ENCODE measurements around the gene OSBPL10. TPM values are rescaled to one million over a fixed set of nuclear protein-coding genes. Genes with fewer than 3 reads are reported as not detected.
"Not testable (repeated sequence)": the region's sequence is repeated elsewhere in the genome, so short reads cannot be mapped to it uniquely, and the experiment has no call there.

OSBPL10 gene
- total RNA-seq, 1 experiment from 2014 or later, result 74.7 TPM

DNA sequence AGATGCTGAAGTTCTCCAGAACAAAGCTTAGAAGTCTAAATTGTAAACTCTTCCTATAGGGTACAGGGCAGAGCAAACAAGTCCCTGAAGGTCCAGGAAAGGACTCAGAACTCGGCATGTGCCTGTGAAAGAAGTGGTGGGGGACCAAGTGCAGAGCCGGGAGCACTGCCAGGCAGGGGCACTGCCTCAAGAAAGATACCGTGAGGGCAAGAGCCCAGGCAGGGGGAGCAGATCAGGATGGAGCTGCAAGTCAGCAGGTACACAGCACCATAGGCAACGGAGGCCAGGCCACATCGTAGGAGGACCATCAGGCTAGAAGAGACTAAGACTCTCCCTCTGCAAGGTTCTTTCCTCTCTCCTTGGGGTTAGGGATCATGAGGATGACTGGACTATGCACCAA lies 191.6 kb downstream of the OSBPL10 start:
- DNase-seq, result no peak
- no TSS peak for BruUV-seq (replicated peaks)
- Mint-ChIP-seq H3K36me3 (ENCODE audit: insufficient read depth, unreplicated experiment) (no peaks in the 10 kb centered on the region), H3K9me3 (ENCODE audit: low read depth, unreplicated experiment) (no peaks in the 10 kb centered on the region), H3K4me3 (ENCODE audit: low read depth, unreplicated experiment) (no peak overlapping the region), H3K4me1 (ENCODE audit: low read depth, unreplicated experiment) (no peaks in the 10 kb centered on the region), H3K27ac (ENCODE audit: unreplicated experiment) (no peak overlapping the region), H3K27me3 (ENCODE audit: unreplicated experiment) (no peaks in the 10 kb centered on the region)
- CTCF ChIA-PET, result no interaction called here
- intact Hi-C loops (cut with micrococcal nuclease; ENCODE audit: unreplicated experiment), result no loop called here
- no peak for TF ChIP-seq CTCF (IDR thresholded peaks at IDR 0.05; ENCODE audit: unreplicated experiment)

- intact Hi-C loops (cut with micrococcal nuclease; ENCODE audit: unreplicated experiment), result no loop called here
- TF ChIP-seq CTCF (IDR thresholded peaks at IDR 0.05; ENCODE audit: unreplicated experiment), result no peak
- Mint-ChIP-seq H3K36me3 (ENCODE audit: insufficient read depth, unreplicated experiment) (no peaks in the 10 kb centered on the region), H3K27me3 (ENCODE audit: unreplicated experiment) (no peaks in the 10 kb centered on the region), H3K4me1 (ENCODE audit: low read depth, unreplicated experiment) (no peaks in the 10 kb centered on the region), H3K9me3 (ENCODE audit: low read depth, unreplicated experiment) (no peaks in the 10 kb centered on the region), H3K4me3 (ENCODE audit: low read depth, unreplicated experiment) (no peak overlapping the region), H3K27ac (ENCODE audit: unreplicated experiment) (no peak overlapping the region)
- CTCF ChIA-PET, result no interaction called here
- BruUV-seq (replicated peaks), result no TSS peak
- no peak for DNase-seq
Observed at GRCh38 chr3:31785734-31786133, 195.3 kb downstream of the OSBPL10 start.

DNA sequence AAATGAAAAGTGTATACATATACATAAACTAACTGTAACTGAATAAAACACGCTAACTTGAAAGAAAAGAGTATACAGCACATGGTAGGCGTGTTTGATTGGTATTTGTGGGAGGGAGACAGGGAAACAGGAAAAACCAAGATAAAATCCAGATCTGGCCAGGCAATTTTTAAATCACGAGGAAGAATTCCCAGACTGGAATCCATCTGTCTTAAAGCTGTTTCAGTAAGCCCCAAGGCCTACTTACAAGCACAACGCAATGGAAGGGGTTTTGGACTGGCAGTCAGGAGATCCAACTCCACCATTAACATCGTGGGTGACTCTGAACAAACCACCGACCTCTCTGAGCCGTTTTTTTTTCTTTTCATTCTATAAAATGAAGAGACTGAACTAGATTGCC lies 195.8 kb downstream of the OSBPL10 start:
- H3K36me3 Mint-ChIP-seq (ENCODE audit: insufficient read depth, unreplicated experiment), result no peaks in the 10 kb centered on the region
- no peaks in the 10 kb centered on the region for H3K27me3 Mint-ChIP-seq (ENCODE audit: unreplicated experiment)
- H3K4me1 Mint-ChIP-seq (ENCODE audit: low read depth, unreplicated experiment), result no peaks in the 10 kb centered on the region
- BruUV-seq (replicated peaks), result no TSS peak
- CTCF ChIA-PET, result no interaction called here
- no peak overlapping the region for H3K27ac Mint-ChIP-seq (ENCODE audit: unreplicated experiment)
- TF ChIP-seq CTCF (IDR thresholded peaks at IDR 0.05; ENCODE audit: unreplicated experiment), result no peak
- intact Hi-C loops (cut with micrococcal nuclease; ENCODE audit: unreplicated experiment), result no loop called here
- H3K4me3 Mint-ChIP-seq (ENCODE audit: low read depth, unreplicated experiment), result no peak overlapping the region
- H3K9me3 Mint-ChIP-seq (ENCODE audit: low read depth, unreplicated experiment), result no peaks in the 10 kb centered on the region
- no peak for DNase-seq

- H3K4me1 Mint-ChIP-seq (ENCODE audit: low read depth, unreplicated experiment); H3K27me3 Mint-ChIP-seq (ENCODE audit: unreplicated experiment); H3K9me3 Mint-ChIP-seq (ENCODE audit: low read depth, unreplicated experiment); H3K27ac Mint-ChIP-seq (ENCODE audit: unreplicated experiment); CTCF ChIA-PET; BruUV-seq (replicated peaks); H3K36me3 Mint-ChIP-seq (ENCODE audit: insufficient read depth, unreplicated experiment); intact Hi-C loops (cut with micrococcal nuclease; ENCODE audit: unreplicated experiment); H3K4me3 Mint-ChIP-seq (ENCODE audit: low read depth, unreplicated experiment); DNase-seq: not testable (repeated sequence)
Observed at GRCh38 chr3:31783851-31784250, 197.2 kb downstream of the OSBPL10 start.

GRCh38 chr3:31782306-31782705 lies 198.8 kb downstream of the OSBPL10 start:
- CTCF ChIA-PET, result interaction anchor here (0.6 kb wide), 1 partner anchor 157 kb away, joined by 4 read pairs; no protein-coding TSS in a partner anchor
- H3K9me3 Mint-ChIP-seq (ENCODE audit: low read depth, unreplicated experiment); H3K27me3 Mint-ChIP-seq (ENCODE audit: unreplicated experiment); intact Hi-C loops (cut with micrococcal nuclease; ENCODE audit: unreplicated experiment); H3K27ac Mint-ChIP-seq (ENCODE audit: unreplicated experiment); H3K4me3 Mint-ChIP-seq (ENCODE audit: low read depth, unreplicated experiment); H3K4me1 Mint-ChIP-seq (ENCODE audit: low read depth, unreplicated experiment); BruUV-seq (replicated peaks); DNase-seq; H3K36me3 Mint-ChIP-seq (ENCODE audit: insufficient read depth, unreplicated experiment): not testable (repeated sequence)
